ENCODE data around the gene ZNF662. TPM values are rescaled to one million over a fixed set of nuclear protein-coding genes. Genes with fewer than 3 reads are reported as not detected.

Gene ZNF662
- 33.0 TPM for total RNA-seq

DNA sequence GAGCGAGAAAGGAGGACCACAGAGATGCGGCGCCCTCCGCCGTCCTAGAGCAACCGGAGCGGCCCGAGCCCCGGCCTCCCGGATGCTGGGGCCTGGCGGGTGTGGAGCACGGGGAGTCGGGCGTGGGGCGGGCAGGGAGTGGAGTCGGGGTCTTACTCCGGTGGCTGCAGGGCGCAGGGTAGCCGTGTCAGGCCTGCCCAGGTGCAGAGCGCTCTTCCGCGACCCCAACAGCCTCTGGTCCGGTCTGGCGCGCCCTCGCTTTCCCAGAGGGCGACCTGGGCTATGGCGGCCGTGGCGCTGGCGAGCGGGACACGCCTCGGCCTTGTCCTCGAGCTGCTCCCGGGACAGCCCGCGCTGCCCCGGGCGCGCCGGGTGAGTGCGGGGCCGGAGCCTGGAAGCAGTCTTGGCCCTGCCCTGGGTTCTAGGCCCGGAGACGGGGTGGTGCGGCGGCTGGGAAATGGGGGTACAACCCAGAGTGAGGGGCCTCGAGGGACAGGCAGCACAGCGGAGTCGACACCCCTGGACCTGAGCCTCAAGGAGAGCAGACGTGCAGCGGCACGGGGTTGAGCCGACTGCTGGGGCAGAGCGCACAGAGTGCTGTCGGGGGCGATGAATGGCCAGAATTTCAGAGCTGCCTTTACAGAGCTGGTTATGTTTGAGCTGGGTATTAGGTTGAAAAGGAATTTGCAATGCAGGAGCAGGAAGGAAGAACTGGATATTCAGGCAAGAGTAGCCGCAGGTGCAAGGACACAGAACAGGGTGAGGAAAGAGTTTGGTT lies at the start of gene ZNF662:
TSS of gene ZNF662 (plus strand) at position 73 of the 778 bp plus-strand sequence. CDS start 1,973 bp downstream, outside the sequence.

DNA sequence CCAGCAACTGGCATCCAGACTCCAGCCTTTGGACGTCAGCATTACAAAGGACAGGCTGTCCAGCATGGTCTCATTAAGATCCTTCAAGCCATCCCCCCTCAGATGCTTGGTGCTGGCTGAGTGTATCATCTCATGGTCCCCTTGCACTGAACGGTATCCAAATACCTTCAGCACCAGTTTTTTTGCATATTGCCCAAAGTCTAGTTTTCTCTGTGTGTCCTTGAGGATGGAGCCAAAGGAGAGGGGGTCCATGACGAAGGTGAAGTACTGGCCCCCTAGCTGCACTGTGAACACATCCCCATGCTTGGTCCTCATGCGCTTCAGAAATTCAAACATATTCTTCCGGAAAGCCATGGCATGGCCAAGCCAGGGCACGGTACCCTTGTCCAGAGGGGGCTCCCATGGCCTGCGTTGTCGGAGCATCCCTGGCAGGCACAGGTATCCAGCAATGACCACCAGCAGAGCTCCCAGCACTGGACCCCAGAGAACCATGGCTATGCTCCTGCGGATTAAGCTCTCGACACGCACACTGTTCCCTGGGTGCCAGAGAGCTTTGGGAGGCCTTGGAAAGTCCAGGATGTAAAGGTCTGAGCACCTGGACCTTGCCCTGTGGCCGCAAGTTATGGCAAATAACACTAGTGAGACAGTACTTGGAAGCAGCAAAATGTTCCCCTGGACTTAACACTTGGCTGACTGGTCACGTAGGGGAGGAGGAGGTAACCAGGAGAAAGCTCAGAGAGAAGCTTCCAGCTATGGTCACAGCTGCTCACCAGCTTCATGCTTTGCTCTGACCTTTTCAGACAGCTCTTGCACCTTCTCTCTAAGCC lies 30.4 kb upstream of the ZNF662 start, which contains the start of gene CYP8B1:
TSS of gene CYP8B1 (minus strand) at position 555 of the 827 bp plus-strand sequence. CDS start at position 492, 63 bp downstream.

Other genes with a start within 250 kb of the ZNF662 start
- gene KLHL40, start 220.6 kb upstream of the ZNF662 start, total RNA-seq = 7.7 TPM
- gene HHATL, start 203.3 kb upstream of the ZNF662 start, total RNA-seq = 9.6 TPM
- 9.3 TPM for gene CCDC13, start 132.9 kb upstream of the ZNF662 start, total RNA-seq
- gene HIGD1A, start 101.7 kb upstream of the ZNF662 start, total RNA-seq = 116 TPM
- 1.1 TPM for gene ACKR2, start 96.7 kb upstream of the ZNF662 start, total RNA-seq
- gene CYP8B1, start 30.3 kb upstream of the ZNF662 start, total RNA-seq = not detected
- 24.4 TPM for gene GASK1A, start 73.2 kb downstream of the ZNF662 start, total RNA-seq
- 31.2 TPM for gene POMGNT2, start 199.9 kb downstream of the ZNF662 start, total RNA-seq